HG03175 (cell line): Measurements from ENCODE around the gene MDFI.

Experiments used
- ATAC-seq: cut with Tn5 transposase; IDR thresholded peaks from one replicate; pipeline ENCODE4 v1.9.1; 2021; ENCODE audit warnings: mild to moderate bottlenecking, moderate library complexity; ENCODE audit not compliant: unreplicated experiment

MDFI gene

DNA sequence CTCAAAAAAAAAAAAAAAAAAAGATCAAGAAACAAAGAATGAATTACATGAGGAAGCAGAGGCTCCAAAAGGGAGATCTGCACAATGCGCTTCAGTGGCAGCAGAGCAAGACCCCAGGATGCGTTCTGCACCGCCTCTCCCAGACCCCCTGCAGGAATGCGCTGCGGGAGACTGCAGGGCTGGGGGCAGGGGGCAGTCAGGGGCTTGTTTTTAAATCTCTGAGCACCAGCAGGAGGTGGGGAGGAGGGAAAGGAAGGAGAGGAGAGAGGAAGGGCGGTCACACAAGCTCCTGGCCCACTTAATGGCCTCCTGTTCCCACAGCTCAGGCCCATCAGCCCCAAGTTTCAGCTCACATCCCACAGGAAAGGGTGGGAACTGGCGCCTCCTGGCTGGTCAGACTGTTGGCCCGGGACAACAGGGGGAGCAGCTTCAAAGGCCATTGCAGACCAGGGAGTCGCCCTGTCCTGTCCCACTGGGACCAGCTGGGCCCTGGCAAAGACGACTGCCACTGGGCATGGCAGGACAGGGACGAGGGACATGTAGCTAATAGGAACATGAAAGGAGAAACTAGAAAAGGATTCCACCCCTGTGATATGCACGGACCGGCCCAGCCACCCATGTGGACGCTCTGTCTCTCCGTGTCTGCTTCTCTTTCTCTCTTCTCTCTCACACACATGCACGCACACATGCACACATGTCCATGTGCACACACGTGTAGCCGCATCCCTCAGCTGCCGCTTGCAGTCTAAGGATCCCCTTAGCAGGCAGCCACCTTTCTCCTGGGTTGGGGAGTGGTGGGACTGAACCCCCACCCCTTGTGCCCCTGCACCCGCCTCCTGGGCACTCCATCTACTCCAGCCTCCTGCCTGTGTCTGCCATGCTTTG, 62.4 kb downstream of the MDFI start:
- ATAC-seq = no peak

DNA sequence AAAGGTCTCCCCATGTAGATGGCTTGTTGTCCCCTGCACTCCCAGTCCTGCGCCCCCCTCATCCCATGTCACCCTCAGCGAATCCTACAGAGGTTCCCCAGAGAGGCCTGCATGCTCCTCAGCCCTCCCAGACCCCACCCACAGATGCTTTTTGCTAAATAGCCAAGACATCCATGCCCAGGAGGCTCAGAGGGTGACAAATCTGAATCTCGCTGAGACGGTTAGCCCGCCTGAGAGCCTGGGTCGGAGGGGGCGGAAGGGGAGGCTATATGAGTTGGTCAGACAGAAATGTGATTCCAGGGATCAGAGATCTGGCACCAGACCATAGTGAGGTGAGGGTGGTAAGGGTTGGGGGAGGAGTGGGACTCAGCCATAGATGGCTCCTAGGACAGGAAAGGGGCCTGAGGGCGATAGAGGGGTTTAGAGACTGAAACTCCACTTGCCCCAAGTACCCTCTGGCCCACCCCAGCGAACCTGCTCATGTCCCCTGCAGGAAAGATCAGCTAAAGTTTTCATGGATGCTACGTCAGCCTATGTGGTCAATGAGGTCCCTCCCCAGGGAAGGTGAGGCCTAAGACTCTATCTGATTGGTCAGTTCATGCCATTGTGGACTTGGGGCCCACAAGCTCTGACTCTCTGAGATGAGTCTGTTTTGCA, 63.9 kb downstream of the MDFI start:
- no peak for ATAC-seq

DNA sequence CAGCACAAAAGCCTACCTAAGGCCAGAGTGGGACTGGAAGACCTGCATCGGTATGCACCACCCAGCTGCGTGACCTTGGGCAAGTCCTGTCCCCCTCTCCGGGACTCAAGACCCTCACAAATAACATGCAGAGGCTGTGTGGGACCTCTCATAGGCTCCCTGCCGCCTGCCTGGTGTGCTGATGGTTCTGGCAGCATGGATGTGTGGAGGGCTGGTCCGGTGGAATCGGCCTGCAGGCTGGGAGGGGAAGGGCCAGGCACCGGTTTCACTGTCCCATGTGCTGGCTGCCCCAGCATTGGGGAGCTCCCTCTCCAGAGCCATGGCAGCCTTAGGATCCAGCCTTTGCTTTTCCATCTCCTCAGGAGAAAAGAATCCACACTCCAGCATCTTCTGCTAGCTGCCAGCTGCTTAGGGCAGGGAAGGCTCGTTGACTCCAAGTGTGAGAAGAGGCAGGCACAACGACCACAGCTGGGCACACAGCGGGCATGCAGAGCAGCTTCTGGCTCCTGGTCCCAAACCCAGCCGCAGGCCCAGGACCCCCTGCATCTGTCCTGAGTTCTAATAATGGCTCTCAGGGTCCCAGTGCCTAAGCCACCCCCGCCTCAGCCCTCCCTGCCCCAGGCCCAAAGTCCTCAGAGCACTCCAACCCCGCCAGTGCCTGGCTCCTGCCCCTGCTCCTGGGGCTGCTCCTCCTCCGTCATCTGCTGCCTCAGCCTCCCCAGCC, 64.7 kb downstream of the MDFI start:
- ATAC-seq = no peak
